AG09319 (cell line): ENCODE results near the gene RAD17.
"Not testable (repeated sequence)": the region's sequence is repeated elsewhere in the genome, so short reads cannot be mapped to it uniquely, and the experiment has no call there.

Experiments used
- DNase-seq: peaks from one replicate; pipeline ENCODE4 v3.0.0-alpha.2; 2010; ENCODE audit warnings: low read depth; ENCODE audit errors: extremely low read depth
- CTCF ChIP-seq: IDR thresholded peaks from 2 replicates; pipeline ENCODE4 v1.5.1; 2011; ENCODE audit warnings: low read depth, mild to moderate bottlenecking, inconsistent platforms, low read length, moderate library complexity

Gene RAD17

DNA sequence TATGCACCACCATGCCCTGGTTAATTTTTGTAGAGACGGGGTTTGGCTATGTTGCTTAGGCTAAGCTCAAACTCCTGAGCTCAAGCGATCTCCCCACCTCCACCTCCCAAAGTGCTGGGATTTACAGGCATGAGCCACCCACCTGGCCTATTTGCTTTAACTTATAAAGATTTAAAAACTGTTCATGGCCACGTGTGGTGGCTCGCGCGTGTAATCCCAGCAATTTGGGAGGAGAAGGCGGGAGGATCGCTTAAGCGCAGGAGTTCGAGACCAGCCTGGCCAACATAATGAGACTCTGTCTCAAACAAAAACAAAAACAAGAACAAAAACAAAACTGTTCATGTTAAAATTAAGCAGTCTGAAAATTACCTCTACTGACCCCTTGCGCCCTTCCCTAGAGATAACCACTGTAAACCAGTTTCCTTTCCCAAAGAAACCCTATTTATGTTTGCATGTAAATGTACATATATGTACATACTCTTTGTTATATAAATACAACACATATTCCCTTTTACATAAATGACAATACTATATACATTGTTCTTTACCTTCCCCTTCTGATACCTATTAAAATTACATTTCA, 1.8 kb upstream of the RAD17 start:
- DNase-seq, result no peak
- no peak for TF ChIP-seq CTCF

DNA sequence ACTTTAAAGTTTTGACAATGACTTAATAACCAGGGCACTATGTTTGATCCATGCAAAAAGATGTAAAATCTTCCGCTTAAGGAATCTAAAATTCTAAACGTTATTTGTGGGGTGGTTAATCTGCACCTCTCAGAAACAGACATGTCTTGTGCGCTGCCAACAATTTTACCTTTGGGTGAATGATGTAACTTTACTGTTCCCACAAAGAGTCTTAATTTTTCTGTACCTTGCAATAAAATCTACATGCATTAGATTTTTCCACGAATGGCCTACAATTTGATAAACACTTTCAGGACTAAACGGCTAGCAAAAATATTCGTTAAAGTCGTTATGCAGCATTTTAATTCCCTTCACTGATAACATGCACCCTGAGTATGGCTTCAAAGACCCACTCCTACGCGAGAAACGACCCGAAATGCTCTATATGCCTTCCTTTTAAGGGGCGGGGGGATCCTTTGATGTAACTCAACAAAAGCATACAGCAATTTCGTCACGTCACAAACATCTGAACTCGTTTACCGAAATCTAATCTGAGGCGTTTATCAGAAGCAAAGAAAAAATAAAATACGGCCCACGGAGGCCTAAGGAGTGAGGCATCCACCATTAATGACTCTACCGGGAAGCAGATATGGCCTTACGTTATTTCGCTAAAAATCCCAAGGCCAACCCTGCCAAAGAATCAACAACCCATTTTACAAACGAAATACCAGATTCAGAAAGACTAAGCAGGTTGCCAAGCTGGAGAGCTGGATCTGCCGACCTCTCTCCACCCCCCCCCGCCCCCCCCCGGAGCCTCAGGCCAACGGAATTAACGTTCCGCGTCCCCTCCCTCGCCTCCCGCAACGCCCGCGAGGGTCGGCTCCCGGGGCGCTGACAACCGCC, 919 bp upstream of the RAD17 start:
- DNase-seq, result peak; percentile 1

DNA sequence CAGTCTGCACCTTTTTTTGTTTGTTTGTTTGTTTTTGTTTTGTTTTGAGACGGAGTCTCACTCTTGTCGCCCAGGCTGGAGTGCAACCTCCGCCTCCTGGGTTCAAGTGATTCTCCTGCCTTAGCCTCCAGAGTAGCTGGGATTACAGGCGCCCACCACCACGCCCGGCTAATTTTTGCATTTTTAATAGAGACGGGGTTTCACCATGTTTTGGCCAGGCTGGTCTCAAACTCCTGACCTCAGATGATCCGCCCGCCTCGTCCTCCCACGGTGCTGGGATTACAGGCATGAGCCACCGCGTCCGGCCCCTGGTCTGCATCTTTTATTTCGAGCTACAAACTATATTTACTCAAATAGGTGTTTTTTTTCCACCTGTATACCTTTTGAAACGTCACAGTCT, 717 bp downstream of the RAD17 start:
- not testable (repeated sequence) for DNase-seq

More for the DNA sequence above, 919 bp upstream of the RAD17 start:
- no peak for TF ChIP-seq CTCF

GRCh38 chr5:69372394-69372793, 2.8 kb downstream of the RAD17 start:
- no peak for TF ChIP-seq CTCF
- no peak for DNase-seq

DNA sequence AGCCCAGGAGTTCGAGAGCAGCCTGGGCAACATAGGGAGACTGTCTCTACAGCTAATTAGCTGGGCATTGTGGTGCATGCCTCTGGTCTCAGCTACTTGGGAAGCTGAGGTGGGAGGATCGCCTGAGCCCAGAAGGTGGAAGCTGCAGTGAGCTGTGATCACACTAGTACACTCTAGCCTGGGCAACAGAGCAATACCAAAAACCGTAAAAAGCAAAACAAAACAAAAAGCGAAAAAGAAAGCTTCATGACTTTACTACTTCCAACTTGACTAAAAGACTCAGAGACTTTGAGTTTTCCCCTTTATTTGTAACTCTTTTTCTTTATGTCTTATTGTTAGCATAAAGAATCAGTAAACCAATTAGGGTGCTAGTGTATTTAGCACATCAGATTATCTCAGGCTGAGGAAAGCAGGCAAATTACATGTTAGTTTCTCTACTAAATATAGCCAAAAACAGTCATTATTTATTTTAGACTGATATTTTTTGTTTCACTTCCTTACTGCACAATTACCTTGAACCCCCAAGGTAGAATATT, 5.4 kb downstream of the RAD17 start:
- TF ChIP-seq CTCF, result no peak
- no peak for DNase-seq

DNA sequence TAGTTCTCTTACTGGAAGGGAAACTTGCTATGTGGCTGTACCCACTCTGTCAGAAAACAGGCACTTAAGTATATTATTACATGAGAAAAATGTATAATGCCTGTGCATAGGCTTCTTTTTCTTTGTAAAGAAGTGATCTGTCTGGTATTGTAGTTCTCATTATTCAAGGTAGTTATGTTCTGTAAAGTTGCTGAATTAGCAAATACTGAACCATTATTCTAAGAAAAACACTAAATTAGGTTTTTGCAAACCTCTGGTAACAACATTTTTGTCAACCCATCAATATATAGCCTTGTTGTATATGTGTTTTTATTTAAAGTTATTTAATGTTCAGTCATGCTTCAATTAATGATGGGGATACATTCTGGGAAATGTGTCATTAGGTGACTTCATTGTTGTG, 8.8 kb downstream of the RAD17 start:
- no peak for TF ChIP-seq CTCF
- DNase-seq, result no peak

GRCh38 chr5:69404659-69405330, 35.2 kb downstream of the RAD17 start:
- TF ChIP-seq CTCF, result no peak
- DNase-seq, result no peak
